Keratinocyte (primary cell): ENCODE results near the gene XKRX. TPM values are rescaled to one million over a fixed set of nuclear protein-coding genes. Genes with fewer than 3 reads are reported as not detected.

Experiments
- DNase-seq: peaks from one replicate; pipeline ENCODE4 v3.0.0-alpha.2; 2011; ENCODE audit warnings: low read depth, missing footprints, low spot score
- FAIRE-seq: peaks from 2 replicates; lab custom pipeline; 2011; peaks lifted over from hg19 to GRCh38; lab: Jason Lieb, UNC
- H2AFZ ChIP-seq: 2 replicates; pipeline ENCODE4 v1.6.0; 2012; ENCODE audit warnings: low read length, control low read depth, inconsistent platforms; ENCODE audit not compliant: control insufficient read depth
- H3K27ac ChIP-seq: 2 replicates; pipeline ENCODE4 v1.5.1; 2011; ENCODE audit warnings: low read length; ENCODE audit not compliant: control insufficient read depth, insufficient read depth
- H3K27me3 ChIP-seq: 3 replicates; pipeline ENCODE4 v1.6.0; 2011; ENCODE audit warnings: low read length; ENCODE audit not compliant: control insufficient read depth, insufficient read depth; ENCODE audit errors: extremely low read depth
- H3K36me3 ChIP-seq, 2 experiments: 2 replicates in 1 of 2; 3 replicates in 1 of 2; pipeline ENCODE4 v1.5.1; 2011; ENCODE audit warnings: low read length in 2 of 2, mild to moderate bottlenecking in 1 of 2; ENCODE audit not compliant: control insufficient read depth in 2 of 2, insufficient read depth in 2 of 2; ENCODE audit errors: extremely low read depth in 1 of 2
- H3K4me1 ChIP-seq: 3 replicates; pipeline ENCODE4 v1.5.1; 2011; ENCODE audit warnings: low read length; ENCODE audit not compliant: control insufficient read depth, insufficient read depth; ENCODE audit errors: extremely low read depth
- H3K4me2 ChIP-seq: 3 replicates; pipeline ENCODE4 v1.6.0; 2011; ENCODE audit warnings: low read depth, low read length; ENCODE audit not compliant: control insufficient read depth, insufficient read depth; ENCODE audit errors: extremely low read depth
- H3K4me3 ChIP-seq, 3 experiments: fragments of 200-600 bp in 1 of 3; sonication (generic) in 1 of 3; 2 replicates in 2 of 3; 3 replicates in 1 of 3; pipeline ENCODE4 v1.5.1; 2011 to 2016; ENCODE audit warnings: low read length in 3 of 3, mild to moderate bottlenecking in 3 of 3, control low read depth in 2 of 3, inconsistent platforms in 1 of 3, low read depth in 1 of 3, mixed read lengths in 1 of 3, mixed run types in 1 of 3, moderate library complexity in 1 of 3; ENCODE audit not compliant: control insufficient read depth in 2 of 3, insufficient read depth in 2 of 3; ENCODE audit errors: extremely low read depth in 1 of 3
- H3K79me2 ChIP-seq: 2 replicates; pipeline ENCODE4 v1.6.0; 2012; ENCODE audit warnings: low read length; ENCODE audit not compliant: control insufficient read depth, insufficient read depth
- H3K9ac ChIP-seq: 3 replicates; pipeline ENCODE4 v1.6.0; 2011; ENCODE audit warnings: low read length; ENCODE audit not compliant: control insufficient read depth, insufficient read depth; ENCODE audit errors: extremely low read depth
- H3K9me1 ChIP-seq: 3 replicates; pipeline ENCODE4 v1.6.0; 2011; ENCODE audit warnings: low read length; ENCODE audit not compliant: control insufficient read depth, insufficient read depth; ENCODE audit errors: extremely low read depth
- H3K9me3 ChIP-seq: 2 replicates; pipeline ENCODE4 v1.5.1; 2012; ENCODE audit warnings: low read depth, low read length; ENCODE audit not compliant: control insufficient read depth
- H4K20me1 ChIP-seq: 3 replicates; pipeline ENCODE4 v1.6.0; 2011; ENCODE audit warnings: low read length; ENCODE audit not compliant: control insufficient read depth, insufficient read depth; ENCODE audit errors: extremely low read depth
- CTCF ChIP-seq, 3 experiments: IDR thresholded peaks in 1 of 3; conservative IDR thresholded peaks in 1 of 3; optimal IDR thresholded peaks in 1 of 3; 2 replicates in 2 of 3; 3 replicates in 1 of 3; pipeline versions ENCODE3 to v1.5.1; 2011; ENCODE audit warnings: low read length in 3 of 3, mild to moderate bottlenecking in 3 of 3, moderate library complexity in 2 of 3, control low read depth in 1 of 3, inconsistent platforms in 1 of 3; ENCODE audit not compliant: insufficient read depth in 2 of 3; ENCODE audit errors: extremely low read depth in 1 of 3
- EZH2 ChIP-seq: IDR thresholded peaks from one replicate; pipeline ENCODE4 v1.6.1; 2012; ENCODE audit warnings: inconsistent platforms, mild to moderate bottlenecking, low read length, moderate library complexity
- dilution Hi-C: fragments of 300-500 bp; cut with MboI; formaldehyde crosslinking; loops from one replicate; pipeline ENCODE4 v1.7.0; 2020; ENCODE audit warnings: low sequenced_read_pairs; ENCODE audit not compliant: extremely low pct_ligation_motif_present
- polyA plus RNA-seq, 5 experiments: library from polyadenylated mRNA; depleted of rRNA in 3 of 5; stranded (reverse) in 3 of 5; stranded (forward) in 1 of 5; unstranded in 1 of 5; fragments of >200 nt; gene quantifications; 1 replicate in 1 of 5; 2 replicates in 3 of 5; 3 replicates in 1 of 5; pipeline versions ENCODE4 v1.2.1 to v1.2.3, GENCODE V29; 2011 to 2012; ENCODE audit warnings: missing spikeins in 2 of 5, low read depth in 1 of 5, low replicate concordance in 1 of 5

XKRX gene
- polyA plus RNA-seq, 1 donor (not counting 4 experiments of a cell fraction or from before 2014, with no cell fraction given) = 0.26 TPM

GRCh38 chrX:100931925-100932285 is 3.2 kb upstream of the XKRX start:
- FAIRE-seq (no peak), DNase-seq (no peak)
- H3K27me3 ChIP-seq = peaks cover 5% of the 10 kb centered on the region
- H2AFZ ChIP-seq = no peak overlapping the region
- H3K9me3 ChIP-seq = no peaks in the 10 kb centered on the region
- no peak for TF ChIP-seq CTCF (optimal IDR thresholded peaks at IDR 0.05 in 1 of 3, IDR thresholded peaks at IDR 0.05 in 1 of 3, conservative IDR thresholded peaks at IDR 0.05 in 1 of 3; ENCODE audit: extremely low read depth in 1 of 3, insufficient read depth in 2 of 3, low read length in 3 of 3)
- no peak for TF ChIP-seq EZH2
- no peaks in the 10 kb centered on the region for H4K20me1 ChIP-seq
- H3K9me1 ChIP-seq = no peaks in the 10 kb centered on the region
- H3K4me2 ChIP-seq = no peak overlapping the region
- no peak overlapping the region for H3K9ac ChIP-seq
- no peaks in the 10 kb centered on the region for H3K36me3 ChIP-seq
- dilution Hi-C loops = no loop called here
- H3K4me1 ChIP-seq = no peaks in the 10 kb centered on the region
- H3K27ac ChIP-seq = no peak overlapping the region
- H3K79me2 ChIP-seq = no peaks in the 10 kb centered on the region
- no peak overlapping the region for H3K4me3 ChIP-seq

GRCh38 chrX:100931218-100931924 is 2.7 kb upstream of the XKRX start:
- DNase-seq (no peak), FAIRE-seq (no peak)
- dilution Hi-C loops = no loop called here
- Histone ChIP-seq H3K4me2 (no peak overlapping the region), H3K36me3 (no peaks in the 10 kb centered on the region), H3K9me3 (no peaks in the 10 kb centered on the region), H3K9ac (no peak overlapping the region), H3K79me2 (no peaks in the 10 kb centered on the region), H4K20me1 (no peaks in the 10 kb centered on the region), H3K9me1 (no peaks in the 10 kb centered on the region), H3K4me1 (no peaks in the 10 kb centered on the region), H3K27ac (no peak overlapping the region), H3K4me3 (no peak overlapping the region), H2AFZ (no peak overlapping the region), H3K27me3 (peaks cover 5% of the 10 kb centered on the region)
- TF ChIP-seq EZH2 = no peak
- no peak for TF ChIP-seq CTCF (optimal IDR thresholded peaks at IDR 0.05 in 1 of 3, IDR thresholded peaks at IDR 0.05 in 1 of 3, conservative IDR thresholded peaks at IDR 0.05 in 1 of 3; ENCODE audit: extremely low read depth in 1 of 3, insufficient read depth in 2 of 3, low read length in 3 of 3)
